GM04504 (cell line): ENCODE measurements around the gene ACSL5.

Experiments
- DNase-seq: peaks from one replicate; pipeline ENCODE4 v3.0.0-alpha.2; 2012; ENCODE audit warnings: low read depth

Gene ACSL5

GRCh38 chr10:112407696-112408095 is 33.8 kb downstream of the ACSL5 start:
- no peak for DNase-seq

GRCh38 chr10:112409299-112409698 is 35.4 kb downstream of the ACSL5 start:
- no peak for DNase-seq

- no peak for DNase-seq
These were observed 35.8 kb downstream of the ACSL5 start for GRCh38 chr10:112409755-112410154.

GRCh38 chr10:112412696-112413095 is 38.8 kb downstream of the ACSL5 start:
- no peak for DNase-seq

- DNase-seq: no peak
These were observed 47.8 kb downstream of the ACSL5 start for GRCh38 chr10:112421731-112422130.

GRCh38 chr10:112424651-112425050 is 50.7 kb downstream of the ACSL5 start:
- DNase-seq: no peak

- DNase-seq: no peak
These were observed 52.2 kb downstream of the ACSL5 start for GRCh38 chr10:112426111-112426510.

- DNase-seq: no peak
These were observed 55.2 kb downstream of the ACSL5 start for GRCh38 chr10:112429147-112429546.

GRCh38 chr10:112429654-112430230 is 55.8 kb downstream of the ACSL5 start:
- DNase-seq: no peak

- no peak for DNase-seq
These were observed 59.2 kb downstream of the ACSL5 start for GRCh38 chr10:112433136-112433535.

- no peak for DNase-seq
These were observed 61.2 kb downstream of the ACSL5 start for GRCh38 chr10:112434988-112435619.

- DNase-seq: no peak
These were observed 64.4 kb downstream of the ACSL5 start for GRCh38 chr10:112438356-112438755.

- DNase-seq: no peak
These were observed 67.6 kb downstream of the ACSL5 start for GRCh38 chr10:112441520-112441919.

GRCh38 chr10:112442063-112442462 is 68.1 kb downstream of the ACSL5 start:
- no peak for DNase-seq

- DNase-seq: no peak
These were observed 72.3 kb downstream of the ACSL5 start for GRCh38 chr10:112446055-112446854.

- DNase-seq: peak; percentile 70
These were observed 73.1 kb downstream of the ACSL5 start, which contains the start of the genes VTI1A and ZDHHC6 for GRCh38 chr10:112446855-112447619. VTI1A (plus strand) TSS chr10:112447215; CDS start chr10:112447374, 159 bp downstream. ZDHHC6 (minus strand) TSS chr10:112446914; CDS start chr10:112445436, 1,478 bp downstream.

- DNase-seq: no peak
These were observed 73.7 kb downstream of the ACSL5 start for GRCh38 chr10:112447620-112447928.

- no peak for DNase-seq
These were observed 75.0 kb downstream of the ACSL5 start for GRCh38 chr10:112448888-112449287.

GRCh38 chr10:112454910-112455779 is 81.2 kb downstream of the ACSL5 start:
- DNase-seq: no peak

- no peak for DNase-seq
These were observed 82.6 kb downstream of the ACSL5 start for GRCh38 chr10:112456533-112456932.

- no peak for DNase-seq
These were observed 86.5 kb downstream of the ACSL5 start for GRCh38 chr10:112460366-112460765.
